ENCODE measurements around the gene MPPED2.

DNA sequence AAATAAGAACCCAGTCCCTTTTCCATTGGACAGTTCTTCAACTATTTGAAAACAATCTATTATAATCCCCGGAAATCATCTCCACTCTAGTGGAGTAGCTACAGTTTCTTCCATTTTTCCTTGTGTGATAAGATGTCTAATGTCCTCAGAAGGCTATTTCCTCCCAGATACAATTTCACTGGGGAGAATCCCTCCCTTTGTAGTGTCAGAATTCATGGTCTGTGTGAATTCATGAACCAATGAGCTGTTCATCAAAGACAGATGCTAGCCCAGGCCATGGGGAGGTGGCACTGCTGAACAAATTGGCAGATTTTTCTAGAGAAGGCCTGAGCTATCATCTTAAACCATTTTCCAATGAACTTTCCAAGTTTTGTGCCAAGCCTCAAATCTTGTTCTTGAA lies 45.4 kb downstream of the MPPED2 start:
- no peak for TF ChIP-seq POLR2A (IDR thresholded peaks at IDR 0.05)
- TF ChIP-seq CTCF (IDR thresholded peaks at IDR 0.05): no peak

Measured in lower leg skin (tissue), 3 donors.